Measurements from ENCODE around the gene RAB30.

DNA sequence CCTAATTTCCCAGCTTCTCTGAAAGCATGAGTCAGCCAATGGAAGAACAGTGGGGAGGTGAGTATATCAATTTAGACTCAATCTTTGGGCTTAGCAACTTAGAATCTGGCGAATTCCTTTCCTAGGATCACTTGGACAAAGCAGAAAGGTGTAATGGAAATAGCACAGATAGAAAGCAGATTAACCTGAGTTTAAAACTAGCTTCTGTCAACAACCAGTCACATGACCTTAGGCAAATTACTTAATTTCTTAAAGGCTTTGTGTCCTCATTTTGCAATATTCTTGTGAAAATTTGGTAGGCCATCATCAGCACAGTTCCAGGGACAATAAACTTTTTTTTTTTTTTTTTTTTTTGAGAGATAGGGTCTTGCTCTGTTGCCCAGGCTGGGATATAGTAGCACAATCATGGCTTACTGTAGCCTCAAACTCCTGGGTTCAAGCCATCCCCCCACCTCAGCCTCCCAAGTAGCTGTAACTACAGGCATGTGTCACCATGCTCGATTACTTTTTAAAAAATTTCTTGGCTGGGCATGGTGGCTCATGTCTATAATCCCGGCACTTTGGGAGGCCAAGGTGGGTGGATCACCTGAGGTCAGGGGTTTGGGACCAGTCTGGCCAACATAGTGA lies 44.4 kb upstream of the RAB30 start:
- TF ChIP-seq, protein P1, sequence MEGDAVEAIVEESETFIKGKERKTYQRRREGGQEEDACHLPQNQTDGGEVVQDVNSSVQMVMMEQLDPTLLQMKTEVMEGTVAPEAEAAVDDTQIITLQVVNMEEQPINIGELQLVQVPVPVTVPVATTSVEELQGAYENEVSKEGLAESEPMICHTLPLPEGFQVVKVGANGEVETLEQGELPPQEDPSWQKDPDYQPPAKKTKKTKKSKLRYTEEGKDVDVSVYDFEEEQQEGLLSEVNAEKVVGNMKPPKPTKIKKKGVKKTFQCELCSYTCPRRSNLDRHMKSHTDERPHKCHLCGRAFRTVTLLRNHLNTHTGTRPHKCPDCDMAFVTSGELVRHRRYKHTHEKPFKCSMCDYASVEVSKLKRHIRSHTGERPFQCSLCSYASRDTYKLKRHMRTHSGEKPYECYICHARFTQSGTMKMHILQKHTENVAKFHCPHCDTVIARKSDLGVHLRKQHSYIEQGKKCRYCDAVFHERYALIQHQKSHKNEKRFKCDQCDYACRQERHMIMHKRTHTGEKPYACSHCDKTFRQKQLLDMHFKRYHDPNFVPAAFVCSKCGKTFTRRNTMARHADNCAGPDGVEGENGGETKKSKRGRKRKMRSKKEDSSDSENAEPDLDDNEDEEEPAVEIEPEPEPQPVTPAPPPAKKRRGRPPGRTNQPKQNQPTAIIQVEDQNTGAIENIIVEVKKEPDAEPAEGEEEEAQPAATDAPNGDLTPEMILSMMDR (IDR thresholded peaks at IDR 0.05; ENCODE audit: poor library complexity, severe bottlenecking): no peak
- TF ChIP-seq RAD21 (conservative IDR thresholded peaks at IDR 0.05) (no peak), EZH2 (IDR thresholded peaks at IDR 0.05; ENCODE audit: borderline replicate concordance, insufficient read depth, low read length, poor library complexity, severe bottlenecking) (no peak), TAF1 (IDR thresholded peaks at IDR 0.05; ENCODE audit: low read depth) (no peak), POLR2AphosphoS5 (IDR thresholded peaks at IDR 0.05) (no peak), EP300 (conservative IDR thresholded peaks at IDR 0.05; ENCODE audit: poor library complexity, severe bottlenecking) (no peak), MXI1 (conservative IDR thresholded peaks at IDR 0.05; ENCODE audit: poor library complexity, severe bottlenecking) (no peak)
- TF ChIP-seq, protein P2, sequence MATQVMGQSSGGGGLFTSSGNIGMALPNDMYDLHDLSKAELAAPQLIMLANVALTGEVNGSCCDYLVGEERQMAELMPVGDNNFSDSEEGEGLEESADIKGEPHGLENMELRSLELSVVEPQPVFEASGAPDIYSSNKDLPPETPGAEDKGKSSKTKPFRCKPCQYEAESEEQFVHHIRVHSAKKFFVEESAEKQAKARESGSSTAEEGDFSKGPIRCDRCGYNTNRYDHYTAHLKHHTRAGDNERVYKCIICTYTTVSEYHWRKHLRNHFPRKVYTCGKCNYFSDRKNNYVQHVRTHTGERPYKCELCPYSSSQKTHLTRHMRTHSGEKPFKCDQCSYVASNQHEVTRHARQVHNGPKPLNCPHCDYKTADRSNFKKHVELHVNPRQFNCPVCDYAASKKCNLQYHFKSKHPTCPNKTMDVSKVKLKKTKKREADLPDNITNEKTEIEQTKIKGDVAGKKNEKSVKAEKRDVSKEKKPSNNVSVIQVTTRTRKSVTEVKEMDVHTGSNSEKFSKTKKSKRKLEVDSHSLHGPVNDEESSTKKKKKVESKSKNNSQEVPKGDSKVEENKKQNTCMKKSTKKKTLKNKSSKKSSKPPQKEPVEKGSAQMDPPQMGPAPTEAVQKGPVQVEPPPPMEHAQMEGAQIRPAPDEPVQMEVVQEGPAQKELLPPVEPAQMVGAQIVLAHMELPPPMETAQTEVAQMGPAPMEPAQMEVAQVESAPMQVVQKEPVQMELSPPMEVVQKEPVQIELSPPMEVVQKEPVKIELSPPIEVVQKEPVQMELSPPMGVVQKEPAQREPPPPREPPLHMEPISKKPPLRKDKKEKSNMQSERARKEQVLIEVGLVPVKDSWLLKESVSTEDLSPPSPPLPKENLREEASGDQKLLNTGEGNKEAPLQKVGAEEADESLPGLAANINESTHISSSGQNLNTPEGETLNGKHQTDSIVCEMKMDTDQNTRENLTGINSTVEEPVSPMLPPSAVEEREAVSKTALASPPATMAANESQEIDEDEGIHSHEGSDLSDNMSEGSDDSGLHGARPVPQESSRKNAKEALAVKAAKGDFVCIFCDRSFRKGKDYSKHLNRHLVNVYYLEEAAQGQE (IDR thresholded peaks at IDR 0.05; ENCODE audit: borderline replicate concordance): no peak
